Cardiac muscle cell (in vitro differentiated cells and primary cell): ENCODE data around the gene TNFRSF6B. TPM values are rescaled to one million over a fixed set of nuclear protein-coding genes. Genes with fewer than 3 reads are reported as not detected.

ENCODE experiments used
- DNase-seq, 2 donors: peaks; one replicate each; pipeline versions ENCODE4 v3.0.0 to v3.0.0-alpha.2; 2010 to 2017; ENCODE audit warnings: low read depth in 1 of 2, low spot score in 1 of 2
- H3K27ac ChIP-seq: fragments of 200-600 bp; sonication (generic); 2 replicates; pipeline ENCODE4 v1.5.1; 2016
- H3K27me3 ChIP-seq: fragments of 200-600 bp; sonication (generic); 2 replicates; pipeline ENCODE4 v1.6.0; 2016; ENCODE audit warnings: control low read depth
- H3K36me3 ChIP-seq: fragments of 200-600 bp; sonication (generic); 2 replicates; pipeline ENCODE4 v1.5.1; 2016; ENCODE audit warnings: control low read depth
- H3K4me1 ChIP-seq: fragments of 200-600 bp; sonication (generic); 2 replicates; pipeline ENCODE4 v1.8.1; 2017; ENCODE audit warnings: low read depth, mild to moderate bottlenecking, mixed run types
- H3K4me3 ChIP-seq: fragments of 200-600 bp; sonication (generic); 2 replicates; pipeline ENCODE4 v1.5.1; 2016; ENCODE audit warnings: mild to moderate bottlenecking
- H3K9me3 ChIP-seq: fragments of 200-600 bp; sonication (generic); 2 replicates; pipeline ENCODE4 v1.5.1; 2017; ENCODE audit warnings: low read depth, mild to moderate bottlenecking, control low read depth
- CTCF ChIP-seq: IDR thresholded peaks from 2 replicates; pipeline ENCODE4 v1.5.1; 2012; ENCODE audit warnings: low read depth, mild to moderate bottlenecking, low read length
- polyA plus RNA-seq: library from polyadenylated mRNA; unstranded; fragments of >200 nt; fragmentation: Nextera tagmentation; extraction: Ambion mirVana; gene quantifications from 2 replicates; pipeline ENCODE4 v1.2.1, GENCODE V29; 2016
- total RNA-seq: library from RNA; depleted of rRNA; stranded (reverse); fragments of >200 nt; gene quantifications from 2 replicates; pipeline ENCODE4 v1.2.3, GENCODE V29; 2016

TNFRSF6B gene
- total and polyA plus RNA-seq, 2 experiments from 2014 or later = 4.9 to 10.3 TPM

GRCh38 chr20:63741676-63742380 lies 45.4 kb downstream of the TNFRSF6B start:
- no peak for DNase-seq
- H3K27me3 ChIP-seq = no peaks in the 10 kb centered on the region
- H3K4me1 ChIP-seq = peaks cover 19% of the 10 kb centered on the region
- H3K9me3 ChIP-seq = no peaks in the 10 kb centered on the region
- TF ChIP-seq CTCF = no peak
- peaks cover 30% of the 10 kb centered on the region for H3K36me3 ChIP-seq
- peak overlapping the region; percentile 67 for H3K4me3 ChIP-seq
- peak overlapping the region; percentile 64 for H3K27ac ChIP-seq

DNA sequence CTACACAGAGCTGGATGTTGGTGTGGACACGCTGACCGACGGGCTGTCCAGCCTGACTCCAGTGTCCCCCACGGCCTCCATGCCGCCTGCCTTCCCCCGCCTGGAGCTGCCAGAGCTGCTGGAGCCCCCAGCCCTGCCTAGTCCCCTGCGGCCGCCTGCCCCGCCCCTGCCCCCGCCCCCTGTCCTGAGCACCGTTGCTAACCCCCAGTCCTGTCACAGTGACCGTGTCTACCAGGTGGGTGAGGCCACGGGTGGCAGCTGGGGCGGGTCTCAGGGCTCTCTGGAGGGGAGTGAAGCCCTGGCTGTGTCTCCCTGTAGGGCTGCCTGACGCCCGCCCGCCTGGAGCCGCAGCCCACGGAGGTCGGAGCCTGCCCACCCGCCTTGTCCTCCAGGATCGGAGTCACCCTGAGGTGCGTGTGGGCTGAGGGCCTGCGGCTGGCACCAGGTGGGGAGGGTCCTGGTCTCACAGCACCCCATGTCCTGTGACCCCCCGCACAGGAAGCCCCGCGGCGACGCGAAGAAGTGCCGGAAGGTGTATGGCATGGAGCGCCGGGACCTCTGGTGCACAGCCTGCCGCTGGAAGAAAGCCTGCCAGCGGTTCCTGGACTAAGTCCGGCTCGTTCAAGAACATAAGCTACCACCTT lies 46.1 kb downstream of the TNFRSF6B start:
- no peak for TF ChIP-seq CTCF
- no peak for DNase-seq
- H3K4me1 ChIP-seq = peaks cover 19% of the 10 kb centered on the region
- H3K27ac ChIP-seq = peak overlapping the region; percentile 64
- H3K36me3 ChIP-seq = peaks cover 30% of the 10 kb centered on the region
- no peak overlapping the region for H3K4me3 ChIP-seq
- H3K9me3 ChIP-seq = no peaks in the 10 kb centered on the region
- no peaks in the 10 kb centered on the region for H3K27me3 ChIP-seq

DNA sequence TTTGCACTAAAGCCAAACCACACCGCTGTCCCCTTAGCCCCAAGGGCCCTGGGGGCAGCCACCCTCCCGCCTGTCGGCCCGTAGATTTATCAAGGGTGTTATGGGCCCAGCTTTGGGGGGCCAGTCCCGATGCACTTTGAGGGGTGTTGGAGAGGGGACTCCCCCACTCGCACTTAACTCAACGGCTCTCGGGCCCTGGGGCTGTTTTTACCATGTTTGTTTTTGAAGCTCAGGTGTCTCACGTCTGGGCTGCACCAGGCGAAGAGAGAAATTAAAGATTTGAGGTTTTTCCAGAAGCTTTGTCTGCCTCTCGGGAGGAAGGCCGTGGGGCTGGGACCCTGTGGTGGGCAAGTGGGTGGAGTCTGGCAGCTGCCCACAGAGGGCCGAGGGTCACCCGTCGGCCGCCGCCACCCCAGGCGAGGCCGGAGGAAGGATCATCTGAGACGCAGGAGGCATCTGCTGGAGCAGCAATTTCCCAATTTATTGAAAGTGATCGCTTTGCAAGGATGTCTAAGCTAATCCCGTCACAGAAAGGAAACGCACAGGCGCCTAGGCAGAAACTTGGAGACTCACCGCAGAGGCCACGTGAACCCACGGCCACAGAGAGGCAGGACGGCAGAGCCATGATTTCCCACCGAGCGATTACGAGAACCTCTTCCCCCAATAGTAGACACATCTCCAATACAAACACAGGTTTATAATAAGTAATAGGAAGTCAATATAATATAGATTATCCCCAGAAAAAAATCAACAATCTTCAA lies 46.9 kb downstream of the TNFRSF6B start:
- no peak for TF ChIP-seq CTCF
- H3K9me3 ChIP-seq = no peaks in the 10 kb centered on the region
- peak overlapping the region; percentile 64 for H3K27ac ChIP-seq
- H3K4me3 ChIP-seq = no peak overlapping the region
- no peak for DNase-seq
- peaks cover 30% of the 10 kb centered on the region for H3K36me3 ChIP-seq
- no peaks in the 10 kb centered on the region for H3K27me3 ChIP-seq
- H3K4me1 ChIP-seq = peaks cover 18% of the 10 kb centered on the region

DNA sequence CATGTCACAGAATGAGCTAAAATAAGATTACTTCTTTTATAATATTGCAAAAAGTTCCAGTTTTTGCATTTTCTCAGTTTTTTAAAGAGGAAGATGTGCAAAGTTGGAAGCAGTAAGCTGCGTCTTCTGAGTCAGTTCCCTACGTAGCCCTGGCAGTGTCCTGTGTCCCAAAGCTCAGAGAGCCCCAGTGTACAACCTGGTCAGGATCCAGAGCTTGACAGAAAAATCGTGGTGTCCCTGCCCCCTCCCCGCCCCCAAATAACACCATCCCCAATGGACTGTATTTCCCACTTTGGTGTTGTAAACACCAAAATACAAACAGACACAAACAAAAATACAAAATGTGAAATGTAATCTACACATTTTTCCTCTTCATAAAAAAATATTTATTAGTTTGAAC lies 47.7 kb downstream of the TNFRSF6B start:
- Histone ChIP-seq H3K27ac (peak overlapping the region; percentile 43), H3K27me3 (no peaks in the 10 kb centered on the region), H3K4me1 (peaks cover 13% of the 10 kb centered on the region), H3K9me3 (no peaks in the 10 kb centered on the region), H3K4me3 (no peak overlapping the region), H3K36me3 (peaks cover 30% of the 10 kb centered on the region)
- no peak for TF ChIP-seq CTCF
- no peak for DNase-seq

DNA sequence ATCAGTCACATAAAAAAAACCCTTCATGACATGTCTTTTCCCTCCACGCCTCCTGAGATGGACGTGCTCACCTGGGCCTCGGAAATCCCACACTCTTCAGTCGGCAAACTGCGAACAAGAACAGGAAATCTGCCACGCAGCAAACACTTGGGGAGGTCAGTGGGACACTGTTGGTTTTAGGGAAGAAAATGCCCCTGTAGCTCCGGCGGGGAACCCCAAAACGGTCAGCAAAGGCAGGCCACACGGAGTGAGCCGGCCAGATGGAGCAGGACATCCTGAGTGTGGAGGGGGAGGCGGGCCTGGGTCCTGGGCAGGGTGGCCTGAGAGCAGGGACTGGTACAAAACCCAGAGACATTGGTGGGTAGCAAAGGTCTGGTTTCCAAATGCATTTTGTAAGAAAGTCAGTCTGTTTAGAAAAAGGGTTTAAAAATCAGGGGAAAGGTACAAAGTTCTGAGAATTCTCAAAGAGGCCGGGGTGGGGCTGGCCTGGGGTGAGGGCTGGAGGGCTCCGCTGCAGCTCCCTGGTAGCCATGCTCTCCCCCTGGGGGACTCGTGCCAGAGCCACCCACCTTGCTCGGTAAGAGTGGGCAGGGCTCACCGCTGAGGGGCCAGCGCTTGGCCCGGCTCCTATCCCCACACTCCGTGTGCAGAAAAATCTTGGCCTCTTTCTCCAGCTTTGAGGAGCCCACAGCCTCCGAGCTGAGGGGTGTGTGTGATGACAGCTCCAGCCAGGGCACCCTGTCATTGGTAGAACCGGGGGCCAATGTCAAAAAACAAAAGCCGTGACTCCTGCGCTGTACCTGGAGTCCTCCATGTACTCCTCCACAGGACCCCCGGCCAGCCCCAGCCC lies 48.3 kb downstream of the TNFRSF6B start:
- Histone ChIP-seq H3K27me3 (no peaks in the 10 kb centered on the region), H3K9me3 (no peaks in the 10 kb centered on the region), H3K27ac (peak overlapping the region; percentile 43), H3K4me1 (peaks cover 13% of the 10 kb centered on the region), H3K36me3 (peaks cover 30% of the 10 kb centered on the region), H3K4me3 (no peak overlapping the region)
- no peak for DNase-seq
- no peak for TF ChIP-seq CTCF
